ENCODE results near the gene CLNK.
"Not testable (repeated sequence)": the region's sequence is repeated elsewhere in the genome, so short reads cannot be mapped to it uniquely, and the experiment has no call there.

Gene CLNK

GRCh38 chr4:10656988-10657387 lies 27.6 kb downstream of the CLNK start:
- DNase-seq = no peak

- peak; percentile 45 for DNase-seq
Measured at GRCh38 chr4:10656420-10656819, 28.1 kb downstream of the CLNK start.

DNA sequence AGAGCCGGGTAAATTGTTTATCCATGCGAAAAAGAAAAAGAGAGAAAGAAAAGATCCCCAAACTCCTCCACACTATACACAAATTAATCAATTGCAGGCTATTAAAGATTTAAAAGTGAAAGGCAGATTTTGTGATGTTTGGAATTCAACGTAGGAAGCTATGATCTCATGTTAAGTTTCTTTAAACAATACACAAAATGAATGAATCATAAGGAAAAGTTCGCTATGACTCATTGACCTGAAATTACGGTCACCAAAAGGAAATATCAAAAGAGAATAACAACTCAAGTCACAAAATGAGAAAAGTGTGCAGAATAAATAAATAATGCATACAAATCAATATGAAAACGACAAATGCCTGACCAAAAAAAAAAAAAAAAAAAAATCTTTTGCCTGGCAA lies 28.6 kb downstream of the CLNK start:
- DNase-seq = peak; percentile 67

- no peak for DNase-seq
Measured at GRCh38 chr4:10648479-10648878, 36.1 kb downstream of the CLNK start.

DNA sequence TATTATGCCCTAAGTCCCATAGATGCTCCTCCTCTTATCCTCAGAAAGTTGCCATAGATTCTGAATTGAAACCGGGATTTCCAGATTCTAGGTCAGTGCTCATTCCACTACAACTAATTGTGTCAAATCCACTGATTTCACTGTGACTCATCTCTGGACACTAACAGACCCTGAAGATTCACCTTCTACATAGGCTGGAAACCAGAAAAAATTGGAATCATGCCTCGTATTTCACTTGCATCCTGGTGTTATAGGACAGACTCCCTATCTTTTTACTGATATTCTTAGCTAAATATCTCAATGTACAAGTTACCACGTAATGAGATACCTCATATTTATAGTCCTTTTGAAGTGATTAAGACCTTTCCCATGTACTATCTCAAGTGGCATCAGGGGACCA lies 36.7 kb downstream of the CLNK start:
- DNase-seq = no peak

- DNase-seq = no peak
Measured at GRCh38 chr4:10643600-10644425, 40.8 kb downstream of the CLNK start.

DNA sequence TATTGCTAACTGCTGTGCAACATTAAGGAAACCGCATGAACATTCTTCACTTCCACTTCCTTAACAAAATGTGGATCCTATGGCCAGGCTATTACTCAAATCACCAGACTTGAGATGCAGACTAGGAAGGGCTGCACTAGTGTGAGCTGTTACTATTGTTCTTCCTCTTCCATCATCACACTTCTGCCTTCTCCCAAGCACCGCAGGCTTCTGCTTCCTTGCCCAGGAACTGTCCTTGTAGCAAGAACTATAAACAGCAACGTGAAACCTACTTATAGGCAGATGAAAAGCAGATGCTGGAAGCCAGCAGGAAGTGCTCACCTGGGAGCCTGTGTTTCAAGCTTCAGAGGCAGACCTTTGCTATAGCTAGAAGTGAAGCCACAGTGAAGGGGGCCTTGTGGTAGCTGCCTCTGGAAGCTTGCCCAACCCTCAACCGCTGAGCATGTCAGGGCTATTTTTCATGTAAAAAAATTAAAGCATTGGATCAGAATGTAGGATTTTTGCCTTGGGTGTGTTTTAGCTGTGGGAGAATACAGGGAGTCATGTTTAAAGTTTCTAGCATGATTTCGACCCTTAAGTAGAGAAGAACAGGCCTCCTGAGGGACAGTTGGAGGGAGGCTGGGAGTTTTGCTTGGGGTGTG lies 43.9 kb downstream of the CLNK start:
- no peak for DNase-seq

GRCh38 chr4:10639664-10640063 lies 44.9 kb downstream of the CLNK start:
- no peak for DNase-seq

DNA sequence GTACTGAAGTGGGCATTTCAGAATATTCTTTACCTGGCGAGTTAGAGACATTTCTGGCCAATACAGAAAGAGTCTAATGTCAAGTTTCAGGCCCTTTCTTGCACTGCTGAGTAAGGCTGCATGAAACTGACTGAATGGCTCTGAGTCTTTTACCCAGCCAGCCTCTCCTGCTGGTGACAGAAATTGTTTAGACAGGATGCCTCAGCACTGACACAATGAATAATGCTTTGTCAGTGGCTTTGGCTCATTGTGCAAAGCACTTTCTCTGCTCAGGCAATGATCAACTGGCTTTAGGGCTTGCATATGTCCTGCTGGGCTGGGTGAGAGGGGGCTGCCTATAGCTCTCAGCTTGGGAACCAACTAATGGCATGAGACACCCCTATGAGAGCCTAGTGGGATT lies 45.5 kb downstream of the CLNK start:
- no peak for DNase-seq

- no peak for DNase-seq
Measured at GRCh38 chr4:10635091-10635490, 49.5 kb downstream of the CLNK start.

GRCh38 chr4:10629394-10629793 lies 55.2 kb downstream of the CLNK start:
- DNase-seq = peak; percentile 3

- no peak for DNase-seq
Measured at GRCh38 chr4:10625131-10625530, 59.4 kb downstream of the CLNK start.

GRCh38 chr4:10623862-10624261 lies 60.7 kb downstream of the CLNK start:
- DNase-seq = no peak

DNA sequence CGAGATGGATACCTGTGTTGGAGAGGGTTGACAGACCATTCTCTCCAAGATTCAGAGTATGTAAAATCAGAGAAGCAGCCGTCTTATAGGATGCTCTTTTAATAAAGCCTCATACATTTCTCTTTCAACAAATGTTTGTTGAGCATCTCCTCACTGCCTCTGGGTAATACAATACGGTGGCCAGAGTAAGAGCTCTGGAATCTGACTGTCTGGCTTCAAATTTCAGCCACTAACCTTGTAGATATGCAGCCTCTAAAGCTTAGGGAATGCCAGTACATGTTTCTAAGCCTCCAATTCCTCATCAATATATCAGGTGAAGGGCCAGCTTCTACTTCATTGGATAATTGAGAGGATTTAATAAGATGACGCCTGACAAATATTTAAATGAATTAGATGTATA lies 61.3 kb downstream of the CLNK start:
- no peak for DNase-seq

DNA sequence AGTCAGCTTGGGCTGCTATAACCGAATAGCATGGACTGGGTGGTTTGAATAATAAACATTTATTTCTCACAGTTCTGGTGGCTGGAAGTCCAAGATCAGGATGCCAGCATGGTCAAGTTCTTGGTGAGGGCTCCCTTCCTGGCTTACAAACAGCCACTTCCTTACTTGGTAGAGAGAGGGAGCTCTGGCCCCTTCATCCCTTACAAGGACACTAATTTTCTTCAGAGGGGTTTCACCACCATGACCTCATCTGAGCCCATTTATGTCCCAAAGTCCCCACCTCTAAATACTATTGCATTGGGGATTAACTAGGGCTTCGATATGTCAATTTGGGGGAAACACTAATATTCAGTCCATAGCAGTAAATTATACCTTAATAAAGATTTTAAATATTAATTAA lies 61.8 kb downstream of the CLNK start:
- no peak for DNase-seq

DNA sequence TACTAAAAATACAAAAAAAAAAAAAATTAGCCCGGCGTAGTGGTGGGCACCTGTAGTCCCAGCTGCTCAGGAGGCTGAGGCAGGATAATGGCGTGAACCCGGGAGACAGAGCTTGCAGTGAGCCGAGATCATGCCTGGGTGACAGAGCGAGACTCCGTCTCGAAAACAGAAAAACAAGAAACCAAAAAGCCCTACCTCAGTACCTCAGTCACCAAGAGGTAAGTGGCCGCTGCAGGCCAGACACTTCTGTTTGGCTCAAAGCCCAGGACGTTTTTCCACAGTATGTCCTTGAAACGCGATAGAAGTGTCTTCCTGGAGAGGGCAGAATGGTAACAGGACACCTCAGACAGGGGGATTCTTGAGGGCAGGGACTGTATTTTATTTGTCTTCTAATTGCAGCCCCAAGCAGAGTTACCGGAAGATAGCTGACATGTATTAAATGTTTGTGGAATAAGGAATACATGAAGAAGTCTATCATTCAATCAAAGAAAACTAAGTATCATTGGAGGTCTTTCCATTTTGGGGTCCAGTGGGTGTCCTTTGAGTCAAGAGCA lies 63.6 kb downstream of the CLNK start:
- no peak for DNase-seq

GRCh38 chr4:10619855-10620254 lies 64.7 kb downstream of the CLNK start:
- DNase-seq = no peak

- no peak for DNase-seq
Measured at GRCh38 chr4:10619220-10619619, 65.3 kb downstream of the CLNK start.

GRCh38 chr4:10614926-10615325 lies 69.6 kb downstream of the CLNK start:
- not testable (repeated sequence) for DNase-seq

DNA sequence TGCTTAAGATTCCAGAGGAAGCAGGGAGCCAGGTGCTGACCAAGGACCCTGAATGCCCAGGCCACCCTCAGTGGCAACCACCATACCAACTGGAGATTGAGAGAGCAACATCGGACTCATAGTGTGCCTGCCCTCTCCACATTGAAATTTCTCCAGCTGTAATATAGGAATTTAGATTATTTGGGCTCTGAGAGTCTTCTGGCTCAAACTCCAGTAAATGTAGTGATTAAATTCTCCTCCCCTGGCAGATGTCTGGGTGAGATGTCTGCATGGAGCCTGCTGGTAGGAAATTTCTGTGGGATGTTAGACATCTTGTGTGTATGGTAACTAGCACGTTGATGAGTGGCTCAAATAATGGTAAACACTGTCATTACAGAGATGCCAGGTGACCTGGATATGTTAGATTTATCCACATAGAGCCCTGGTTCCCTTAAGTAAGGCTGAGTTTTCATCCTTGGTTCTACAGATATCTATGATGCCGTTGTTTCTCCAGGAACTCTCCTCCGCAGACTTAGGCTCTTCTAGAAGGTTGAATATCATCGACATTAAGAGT lies 70.6 kb downstream of the CLNK start:
- DNase-seq = no peak

- no peak for DNase-seq
Measured at GRCh38 chr4:10612476-10612875, 72.1 kb downstream of the CLNK start.

DNA sequence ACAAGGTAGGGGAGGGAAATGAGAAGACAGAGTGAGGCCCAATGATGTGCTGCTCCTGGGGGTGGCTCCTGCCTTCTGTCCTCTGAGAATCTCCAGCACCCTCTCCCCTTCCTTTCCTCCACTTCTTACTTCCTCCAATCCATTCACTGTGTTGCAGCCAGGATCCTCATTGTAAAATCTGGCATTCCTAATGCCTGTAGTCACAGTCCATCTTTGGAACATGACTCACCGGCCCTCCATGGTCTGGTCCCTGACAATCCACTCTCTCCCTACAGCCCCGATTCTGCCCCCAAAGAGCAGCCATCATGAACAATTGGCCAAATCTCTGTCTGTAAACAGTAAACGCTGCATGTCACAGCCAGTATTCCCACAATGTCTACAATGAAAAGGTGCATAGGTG lies 72.9 kb downstream of the CLNK start:
- DNase-seq = no peak

DNA sequence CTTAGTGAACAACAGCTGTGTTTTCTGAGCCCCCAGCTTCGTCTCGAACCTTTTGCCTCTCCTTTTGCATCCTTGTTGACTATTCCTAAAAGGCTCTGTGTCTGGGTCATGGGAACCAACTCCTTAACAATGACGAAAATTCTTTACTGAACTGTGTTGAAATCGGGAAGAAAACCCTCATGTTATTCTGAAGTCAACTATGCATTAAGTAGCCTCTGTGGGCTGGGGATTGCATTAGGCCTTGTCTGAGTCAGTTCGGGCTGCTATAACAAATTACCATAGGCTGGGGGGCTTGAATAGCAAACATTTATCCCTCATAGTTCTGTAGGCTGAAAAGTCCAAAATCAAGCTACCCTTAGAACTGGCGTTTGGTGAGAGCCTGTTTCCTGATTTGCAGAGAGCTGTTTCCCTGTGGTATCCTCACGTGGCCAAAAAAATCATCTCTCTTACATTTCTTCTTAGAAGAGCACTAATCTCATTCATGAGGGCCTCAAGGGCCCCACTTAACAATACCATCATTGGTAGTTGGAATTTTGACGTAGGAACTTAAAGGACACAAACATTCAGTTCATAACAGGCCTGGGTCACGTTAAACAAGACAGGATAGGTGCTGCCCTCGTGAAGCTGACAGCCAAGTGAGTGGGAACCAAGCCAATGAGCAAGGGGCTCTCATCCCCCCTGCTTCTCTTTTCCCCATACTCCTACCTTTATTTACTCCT lies 75.9 kb downstream of the CLNK start:
- no peak for DNase-seq
